Stimulated activated CD4-positive, alpha-beta T cell treated with anti-CD3 and anti-CD28 coated beads, Interleukin-15, amount 100 ng/mL, for 24 hours (primary cell): ENCODE data around the gene SH3RF1.

ENCODE experiments used
- DNase-seq: peaks from one replicate; pipeline ENCODE4 v3.0.0-alpha.2; 2020

The SH3RF1 gene

GRCh38 chr4:169127314-169127713 is 143.4 kb downstream of the SH3RF1 start:
- no peak for DNase-seq

DNA sequence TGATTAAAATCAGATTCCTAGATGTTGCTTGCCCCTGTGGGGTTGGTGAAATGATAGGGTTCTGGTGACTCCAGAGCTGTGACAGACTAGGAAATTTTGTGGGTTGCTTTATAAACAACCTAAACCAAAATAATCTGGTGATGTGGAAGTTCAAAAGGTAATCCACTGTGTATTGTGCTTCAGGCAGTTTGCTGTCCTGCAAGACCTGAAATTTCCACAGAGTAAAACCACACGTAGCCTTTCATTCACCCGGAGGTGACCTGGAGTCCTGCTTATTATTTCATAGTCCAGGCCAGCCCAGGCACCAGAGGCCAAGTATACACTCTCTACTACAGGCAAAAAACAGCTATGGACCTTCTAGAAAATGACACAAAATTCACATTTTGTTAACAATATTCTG is 146.1 kb downstream of the SH3RF1 start:
- no peak for DNase-seq

DNA sequence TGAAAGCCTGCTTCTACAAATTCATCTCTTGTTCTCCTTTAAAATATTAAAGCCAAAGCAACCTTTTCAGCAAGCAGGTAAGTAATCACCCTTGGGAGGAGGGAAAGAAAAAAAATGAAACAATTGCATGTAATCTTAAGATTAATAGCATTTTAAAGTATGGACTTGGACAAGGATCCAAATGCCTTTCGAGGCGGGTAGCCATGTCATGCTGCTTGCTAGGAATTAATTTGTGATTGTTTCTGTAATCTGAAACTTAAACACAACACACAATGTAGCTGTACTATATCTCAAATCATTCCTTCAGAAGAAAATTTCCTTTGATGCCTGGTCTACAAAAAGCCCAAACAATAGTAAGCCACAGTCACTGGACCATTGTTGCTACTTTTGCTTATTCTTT is 148.3 kb downstream of the SH3RF1 start:
- DNase-seq: no peak

GRCh38 chr4:169121861-169122382 is 148.8 kb downstream of the SH3RF1 start:
- DNase-seq: no peak

GRCh38 chr4:169120624-169121023 is 150.1 kb downstream of the SH3RF1 start:
- no peak for DNase-seq

DNA sequence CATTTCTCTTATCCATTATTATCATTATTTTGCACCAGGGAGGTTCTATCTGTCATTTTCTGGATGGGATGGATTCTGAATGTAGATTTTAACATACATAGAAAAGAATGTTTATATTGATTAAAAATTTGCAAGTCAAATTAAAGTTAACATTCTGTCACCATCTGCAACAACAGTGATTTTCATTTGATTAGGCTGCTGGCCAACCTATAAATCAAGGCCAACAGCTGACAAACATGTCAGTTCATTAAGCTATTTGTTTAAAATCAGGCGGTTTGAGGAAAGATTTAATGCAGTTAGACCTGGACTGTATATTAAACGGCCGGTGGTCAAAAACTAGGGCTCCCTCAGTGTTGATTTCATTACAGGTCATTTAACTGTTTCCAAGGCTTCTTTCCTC is 151.2 kb downstream of the SH3RF1 start:
- no peak for DNase-seq

DNA sequence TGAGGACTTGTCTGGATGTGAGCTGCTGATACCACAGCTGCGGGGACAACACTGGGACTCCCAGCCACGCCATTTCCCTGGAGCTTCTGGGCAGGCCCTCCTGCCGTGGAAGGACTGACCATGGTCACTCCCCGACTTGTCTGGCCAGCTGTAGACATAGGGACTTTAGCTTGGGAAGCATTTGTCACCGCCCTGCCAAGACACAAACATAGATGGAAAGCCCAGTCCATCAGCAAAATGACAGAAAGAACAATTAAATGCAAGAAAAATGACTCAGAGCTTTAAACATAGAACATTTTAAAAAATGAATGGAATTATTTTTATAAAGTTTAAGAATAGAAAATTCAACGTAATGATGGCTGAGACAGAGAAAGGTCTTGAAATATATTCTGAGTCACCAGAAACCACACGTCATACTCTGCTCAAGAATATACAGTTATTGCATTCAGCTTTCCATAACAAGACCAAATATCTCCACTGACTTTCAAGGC is 153.1 kb downstream of the SH3RF1 start:
- no peak for DNase-seq

DNA sequence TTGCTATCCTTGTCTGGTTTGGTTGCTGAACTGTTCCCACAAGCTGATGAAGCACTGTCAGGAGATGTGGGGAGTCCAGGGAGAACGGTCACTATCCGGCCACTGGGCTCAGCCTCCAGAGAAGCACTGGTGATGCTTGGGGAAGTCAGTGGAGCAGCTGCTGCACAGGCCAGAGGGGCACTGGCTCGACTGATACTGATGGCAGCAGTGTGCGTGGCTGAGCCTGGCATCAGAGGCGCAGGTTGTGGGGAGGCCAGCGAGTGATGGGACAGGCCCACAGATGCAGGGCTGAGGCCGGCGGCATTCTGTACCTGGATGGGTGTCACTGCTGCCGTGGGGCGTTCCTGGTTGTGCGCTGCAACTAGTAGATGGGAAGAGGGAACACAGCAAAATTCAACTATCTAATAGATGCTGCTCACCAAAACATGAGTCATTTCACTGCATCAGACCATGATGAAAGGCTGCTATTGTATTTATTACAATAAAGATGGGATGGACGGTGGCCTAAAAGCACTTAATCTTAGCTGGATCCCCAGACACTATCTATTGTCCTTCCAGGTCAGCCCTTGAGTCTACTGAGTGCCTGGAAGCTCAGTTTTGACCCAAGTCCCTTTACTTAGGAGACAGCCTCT is 154.4 kb downstream of the SH3RF1 start:
- no peak for DNase-seq

DNA sequence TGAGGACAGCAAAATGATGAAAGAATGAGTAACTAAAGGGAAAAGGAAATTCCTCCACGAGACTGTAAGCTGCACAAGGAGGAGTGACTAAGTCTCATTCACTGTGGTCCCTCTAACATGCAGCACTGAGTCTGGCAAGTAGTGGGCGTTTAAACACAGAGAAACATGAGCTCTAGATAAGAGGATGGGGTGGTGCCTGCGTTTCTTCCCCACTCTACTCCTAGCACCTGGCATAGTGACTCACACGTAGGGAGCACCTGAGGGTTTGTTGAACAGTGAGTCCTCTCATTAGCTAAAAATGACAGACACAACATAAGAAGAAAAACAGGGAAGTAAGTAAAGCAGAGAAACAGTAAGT is 154.9 kb downstream of the SH3RF1 start:
- peak; percentile 2 for DNase-seq

DNA sequence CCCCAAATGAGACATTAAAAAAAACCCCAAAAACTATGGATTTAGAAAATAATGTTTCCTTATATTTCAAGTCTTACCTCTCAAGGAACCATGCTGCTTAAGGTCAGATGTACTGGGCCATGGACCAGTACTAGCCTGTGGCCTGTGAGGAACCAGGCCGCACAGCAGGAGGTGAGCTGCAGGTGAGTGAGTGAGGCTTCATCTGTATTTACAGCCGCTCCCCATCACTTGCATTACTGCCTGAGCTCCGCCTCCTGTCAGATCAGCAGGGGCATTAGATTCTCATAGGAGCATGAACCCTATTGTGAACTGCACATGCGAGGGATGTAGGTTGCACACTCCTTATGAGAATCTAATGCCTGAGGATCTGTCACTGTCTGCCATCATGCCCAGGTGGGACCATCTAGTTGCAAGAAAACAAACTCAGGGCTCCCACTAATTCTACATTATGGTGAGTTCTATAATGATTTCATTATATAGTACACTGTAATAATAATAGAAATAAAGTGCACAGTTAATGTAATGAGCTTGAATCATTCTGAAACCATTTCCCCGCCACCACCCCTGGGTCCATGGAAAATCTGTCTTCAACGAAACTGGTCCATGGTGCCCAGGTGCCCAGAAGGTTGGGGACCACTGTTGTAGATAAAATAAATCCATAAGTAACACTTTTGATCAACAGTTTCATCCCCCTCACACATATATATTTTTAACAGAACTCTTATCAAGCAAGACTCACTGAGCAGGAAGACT is 155.4 kb downstream of the SH3RF1 start:
- no peak for DNase-seq

- no peak for DNase-seq
Measured at GRCh38 chr4:169114341-169114974, 156.3 kb downstream of the SH3RF1 start.

DNA sequence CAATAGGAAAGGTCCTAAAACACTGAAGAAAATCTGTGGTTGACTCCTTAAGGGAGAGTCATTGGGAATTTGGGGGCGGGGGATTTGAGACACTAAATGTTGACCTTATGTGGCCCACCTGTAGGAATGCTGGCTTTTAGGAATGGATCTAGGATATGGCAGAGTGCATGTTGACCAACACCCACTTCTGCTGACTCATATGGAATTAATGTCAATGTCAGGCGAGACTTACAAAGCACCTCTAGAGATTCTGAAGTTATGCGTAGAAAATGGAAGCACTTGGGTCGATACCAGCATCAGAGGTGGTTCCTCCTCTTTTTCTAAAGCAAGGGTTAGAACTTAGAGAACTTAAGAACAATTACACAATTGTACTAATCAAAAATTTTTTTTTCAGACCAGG is 160.1 kb downstream of the SH3RF1 start:
- no peak for DNase-seq

GRCh38 chr4:169109035-169109675 is 161.6 kb downstream of the SH3RF1 start:
- no peak for DNase-seq

DNA sequence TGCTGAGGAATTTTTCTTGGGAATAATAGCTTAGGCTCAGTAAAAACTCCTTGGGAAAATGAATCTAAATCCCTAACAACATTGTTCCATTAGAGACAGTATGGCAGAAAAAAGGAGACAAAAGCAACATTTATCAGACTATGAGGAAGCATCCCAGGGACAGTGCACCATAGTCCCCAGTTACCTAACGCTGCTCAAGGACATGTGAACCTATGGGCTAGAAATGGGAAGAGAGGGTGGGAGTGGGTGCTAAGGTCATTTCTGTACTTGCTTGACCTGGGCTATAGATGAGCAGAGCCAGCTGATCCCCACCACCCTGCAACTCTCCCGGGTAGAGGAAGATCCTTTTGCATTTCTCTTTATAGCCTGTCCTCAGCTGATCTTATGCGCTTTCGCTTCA is 162.5 kb downstream of the SH3RF1 start:
- no peak for DNase-seq

DNA sequence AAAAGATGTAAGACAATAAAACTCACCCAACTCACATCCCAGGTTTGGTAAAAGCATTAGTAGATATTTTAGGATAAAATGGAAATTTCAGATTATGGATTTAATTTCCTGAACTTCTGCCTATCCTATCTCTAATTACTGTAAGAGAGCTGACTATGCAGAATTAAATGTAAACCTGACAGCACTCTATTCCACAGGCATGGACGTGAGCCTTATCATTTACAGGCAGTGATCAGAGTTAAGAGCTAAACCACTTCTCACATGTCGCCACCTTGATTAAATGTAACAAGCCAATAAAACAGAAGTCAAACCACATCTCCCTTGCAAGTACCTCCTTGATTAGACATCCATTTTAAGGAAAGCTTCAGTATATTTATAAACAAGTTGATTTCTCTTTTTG is 163.2 kb downstream of the SH3RF1 start:
- DNase-seq: no peak

DNA sequence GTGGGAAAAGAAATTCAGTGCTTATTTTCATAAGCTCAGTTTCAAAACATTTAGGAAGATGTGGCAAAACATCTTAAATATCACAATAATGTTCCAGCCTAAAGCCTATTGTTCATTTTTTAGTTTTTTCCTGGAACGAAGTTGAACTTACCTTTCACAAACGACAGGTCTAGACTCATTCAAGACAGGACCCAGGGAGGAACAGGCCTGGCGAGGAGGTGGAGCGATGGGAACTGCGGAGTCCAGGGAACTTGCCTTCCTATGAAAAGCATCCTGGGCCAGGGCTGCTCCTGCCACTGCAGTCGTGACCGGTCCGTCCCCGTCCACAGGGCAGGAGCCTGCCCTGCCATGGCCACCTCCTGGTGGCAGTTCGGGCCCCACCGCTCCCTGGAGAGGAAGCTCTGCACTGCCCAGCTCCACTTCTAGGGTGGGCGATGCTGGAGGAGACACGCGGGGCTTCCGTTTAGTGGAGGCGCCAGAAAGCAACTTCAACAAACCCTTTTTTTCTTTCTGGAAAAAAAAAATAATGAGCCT is 164.0 kb downstream of the SH3RF1 start:
- DNase-seq: no peak

DNA sequence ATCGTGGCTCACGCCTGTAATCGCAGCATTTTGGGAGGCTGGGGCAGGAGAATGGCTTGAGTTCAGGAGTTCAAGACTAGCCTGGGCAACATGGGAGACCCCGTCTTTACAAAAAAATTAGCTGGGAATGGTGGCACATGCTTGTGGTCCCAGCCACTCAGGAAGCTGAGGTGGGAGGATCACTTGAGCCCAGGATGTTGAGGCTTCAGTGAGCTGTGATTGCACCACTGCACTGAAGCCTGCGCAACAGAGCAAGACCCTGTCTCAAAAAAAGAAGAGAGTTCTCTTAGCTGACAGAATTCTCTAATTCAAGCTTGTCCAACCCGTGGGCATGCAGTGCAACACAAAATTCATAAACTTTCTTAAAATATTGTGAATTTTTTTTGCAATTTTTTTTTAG is 165.1 kb downstream of the SH3RF1 start:
- DNase-seq: no peak

DNA sequence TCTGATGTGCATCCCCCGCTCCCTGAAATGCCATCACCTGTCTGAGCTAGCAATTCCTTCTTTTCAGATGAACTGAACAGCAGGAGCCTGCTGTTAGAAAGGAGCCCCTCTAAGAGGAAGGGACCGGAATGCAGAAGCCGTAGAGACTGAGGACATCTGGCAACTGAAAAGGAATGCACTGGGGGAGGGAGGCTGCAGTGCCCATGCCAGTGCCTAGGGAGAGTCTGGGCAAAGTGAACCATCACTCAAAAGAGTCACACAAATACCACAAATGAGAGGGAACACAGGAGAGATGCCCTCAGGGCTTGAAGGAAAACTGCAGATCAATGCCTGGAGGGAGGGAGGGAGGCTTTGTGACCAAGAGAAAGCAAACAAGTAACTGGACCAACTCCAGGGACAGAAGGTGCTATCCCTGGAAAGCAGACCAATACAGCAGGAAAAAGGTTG is 166.8 kb downstream of the SH3RF1 start:
- DNase-seq: no peak

DNA sequence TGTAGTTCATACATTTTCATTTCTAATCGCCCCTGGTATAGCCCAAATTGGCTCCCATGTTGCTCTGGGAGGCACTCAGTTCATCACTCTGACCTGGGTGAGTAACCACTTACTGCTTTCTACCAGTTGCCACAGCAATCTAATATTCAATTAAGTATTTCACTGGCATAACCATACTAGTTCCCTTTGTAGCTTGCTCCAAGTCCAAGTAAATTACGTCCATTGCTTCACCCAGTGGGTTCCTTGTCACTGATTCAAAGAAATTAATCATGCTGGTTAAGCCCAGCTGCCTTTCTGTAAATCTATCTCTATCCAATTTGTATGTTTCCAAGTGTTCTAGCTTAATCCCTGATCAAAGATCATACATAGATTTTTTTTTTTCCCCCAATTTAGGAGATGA is 168.7 kb downstream of the SH3RF1 start:
- no peak for DNase-seq

DNA sequence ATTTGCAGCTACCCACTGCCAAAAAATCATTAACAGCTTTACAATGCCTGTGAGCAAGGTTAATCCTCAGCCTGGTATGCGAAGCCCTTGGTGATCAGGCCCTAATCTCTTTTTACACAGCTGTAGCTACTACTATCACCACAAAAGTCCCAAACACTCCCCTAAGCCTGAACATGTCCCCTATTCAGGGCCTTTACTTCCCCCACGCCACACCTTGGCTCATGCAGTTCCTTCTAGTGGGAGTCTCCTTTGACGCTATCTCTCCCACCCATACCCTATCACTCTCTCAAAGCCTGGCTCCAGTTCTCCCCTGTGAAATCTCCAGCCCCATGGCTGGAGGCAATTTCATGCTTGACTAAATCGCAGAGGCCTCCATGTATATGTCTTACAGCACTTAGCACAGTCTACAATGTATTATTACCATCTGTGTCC is 170.1 kb downstream of the SH3RF1 start:
- DNase-seq: no peak

DNA sequence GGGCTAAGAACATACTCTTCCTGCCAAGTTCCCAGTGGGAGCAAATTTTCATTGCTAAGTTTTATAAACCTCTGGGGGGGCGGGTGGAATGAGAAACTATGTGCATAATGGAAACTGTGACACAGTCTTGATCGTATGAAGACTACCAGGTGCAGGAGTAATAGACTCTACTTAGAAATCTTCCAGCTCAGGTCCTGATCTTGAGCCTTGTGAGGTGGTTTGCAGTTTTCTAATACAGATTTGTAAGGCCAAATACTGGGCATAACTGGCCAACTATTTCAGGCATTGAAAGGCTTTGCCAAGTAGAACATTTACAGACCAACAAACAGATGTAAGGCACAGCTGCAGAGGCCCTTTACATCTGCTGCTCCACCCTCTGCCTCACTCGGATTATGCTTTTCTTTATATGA is 171.0 kb downstream of the SH3RF1 start:
- DNase-seq: no peak

DNA sequence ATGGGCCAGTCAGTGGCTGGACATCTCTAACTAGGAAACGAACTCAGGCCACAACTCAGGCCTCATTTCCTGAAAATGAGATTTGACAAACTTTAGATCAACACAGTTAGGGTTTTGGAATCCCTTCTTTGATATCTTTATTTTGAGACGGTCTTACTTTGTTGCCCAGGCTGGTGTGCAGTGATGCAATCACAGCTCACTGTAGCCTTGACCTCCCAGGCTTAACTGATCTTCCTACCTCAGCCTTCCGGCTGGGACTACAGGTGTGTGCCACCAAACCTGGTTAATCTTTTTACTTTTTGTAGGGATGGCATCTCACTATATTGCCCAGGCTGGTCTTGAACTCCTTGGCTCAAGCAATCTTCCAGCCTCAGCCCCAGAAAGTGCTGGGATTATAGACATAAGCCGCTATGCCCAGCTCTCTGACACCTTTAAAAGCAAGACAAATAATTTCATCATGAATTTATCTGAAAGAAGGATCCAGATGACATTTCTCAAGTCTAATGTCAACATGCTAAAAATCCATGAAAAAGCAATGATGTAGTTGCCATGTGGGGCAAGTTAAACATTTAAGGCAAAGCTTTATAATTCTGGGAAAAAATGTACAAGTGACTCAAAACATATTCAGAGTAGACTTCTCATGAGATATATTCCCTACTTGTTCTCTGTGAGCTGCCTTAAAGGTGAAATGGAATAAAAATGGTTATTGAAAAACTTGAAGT is 171.6 kb downstream of the SH3RF1 start:
- no peak for DNase-seq
